Measurements from ENCODE around the gene SLC24A3.

- TF ChIP-seq CTCF (IDR thresholded peaks at IDR 0.05) = no peak
- no peak for TF ChIP-seq POLR2A (IDR thresholded peaks at IDR 0.05)
These were observed 219.5 kb downstream of the SLC24A3 start for GRCh38 chr20:19431906-19432305.

All from suprapubic skin (tissue), 3 donors.